RPMI7951 (cell line): ENCODE data around the gene RUNX3. TPM values are rescaled to one million over a fixed set of nuclear protein-coding genes. Genes with fewer than 3 reads are reported as not detected.

Experiments
- DNase-seq: peaks from one replicate; pipeline ENCODE4 v3.0.0-alpha.2; 2012; ENCODE audit warnings: low read depth
- total RNA-seq: library from RNA; depleted of rRNA; stranded (reverse); fragments of >200 nt; shearing (Covaris generic); gene quantifications from 2 replicates; pipeline ENCODE4 v1.2.3, GENCODE V29; 2014

RUNX3 gene
- total RNA-seq, 1 experiment from 2014 or later: 9.5 TPM

GRCh38 chr1:24963099-24963872 is 33.2 kb upstream of the RUNX3 start:
- DNase-seq: no peak

- no peak for DNase-seq
Observed at GRCh38 chr1:24961961-24962861, 32.1 kb upstream of the RUNX3 start.

- DNase-seq: no peak
Observed at GRCh38 chr1:24961334-24961733, 31.3 kb upstream of the RUNX3 start.

GRCh38 chr1:24960071-24960801 is 30.2 kb upstream of the RUNX3 start:
- DNase-seq: no peak

GRCh38 chr1:24959623-24959975 is 29.5 kb upstream of the RUNX3 start:
- peak; percentile 86 for DNase-seq

GRCh38 chr1:24958766-24959622 is 28.9 kb upstream of the RUNX3 start:
- DNase-seq: no peak

DNA sequence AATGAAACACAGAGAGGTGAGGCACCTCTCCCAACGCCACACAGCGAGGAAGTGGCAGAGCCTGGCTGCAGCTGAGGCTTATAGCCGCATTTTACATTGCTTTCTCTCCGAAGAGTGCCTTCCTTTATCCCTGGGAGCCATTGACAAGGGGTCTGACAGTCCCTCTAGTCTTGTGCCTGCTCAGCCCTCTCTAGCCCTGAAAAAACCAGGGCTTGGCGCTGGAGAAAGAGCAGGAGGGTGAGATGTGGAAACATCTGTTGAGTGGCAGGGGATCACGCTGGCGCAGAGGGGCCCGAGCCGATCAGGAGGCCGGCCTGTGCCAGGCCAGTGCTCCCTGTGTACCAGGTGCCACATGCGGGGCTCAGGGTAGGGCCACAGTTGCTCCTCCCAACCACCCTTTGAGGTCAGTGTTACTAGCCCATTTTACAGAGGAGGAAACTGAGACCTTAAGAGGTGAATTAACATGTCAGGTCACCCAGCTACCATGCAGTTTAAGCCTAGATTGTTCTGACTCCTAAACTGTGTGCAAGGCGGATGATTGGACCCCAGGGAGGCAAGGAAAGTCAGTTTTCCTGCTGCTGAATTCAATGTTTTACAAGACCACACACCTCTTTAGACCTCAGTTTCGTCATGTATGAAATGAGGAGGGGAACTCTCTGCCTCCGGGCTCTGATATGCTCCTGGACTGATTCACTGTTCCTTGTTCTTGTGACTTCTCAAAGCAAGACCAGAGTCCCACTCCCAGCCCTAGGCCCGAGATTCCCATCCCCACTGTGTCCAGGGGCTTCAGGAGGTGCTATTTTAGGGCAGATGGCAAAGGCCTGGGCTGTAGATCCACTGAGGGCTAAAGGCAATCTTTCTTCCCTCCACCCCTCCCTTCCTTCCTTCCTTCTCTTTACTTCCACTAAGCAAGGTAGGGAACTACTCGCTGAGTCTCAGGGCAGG is 28.0 kb upstream of the RUNX3 start:
- no peak for DNase-seq

DNA sequence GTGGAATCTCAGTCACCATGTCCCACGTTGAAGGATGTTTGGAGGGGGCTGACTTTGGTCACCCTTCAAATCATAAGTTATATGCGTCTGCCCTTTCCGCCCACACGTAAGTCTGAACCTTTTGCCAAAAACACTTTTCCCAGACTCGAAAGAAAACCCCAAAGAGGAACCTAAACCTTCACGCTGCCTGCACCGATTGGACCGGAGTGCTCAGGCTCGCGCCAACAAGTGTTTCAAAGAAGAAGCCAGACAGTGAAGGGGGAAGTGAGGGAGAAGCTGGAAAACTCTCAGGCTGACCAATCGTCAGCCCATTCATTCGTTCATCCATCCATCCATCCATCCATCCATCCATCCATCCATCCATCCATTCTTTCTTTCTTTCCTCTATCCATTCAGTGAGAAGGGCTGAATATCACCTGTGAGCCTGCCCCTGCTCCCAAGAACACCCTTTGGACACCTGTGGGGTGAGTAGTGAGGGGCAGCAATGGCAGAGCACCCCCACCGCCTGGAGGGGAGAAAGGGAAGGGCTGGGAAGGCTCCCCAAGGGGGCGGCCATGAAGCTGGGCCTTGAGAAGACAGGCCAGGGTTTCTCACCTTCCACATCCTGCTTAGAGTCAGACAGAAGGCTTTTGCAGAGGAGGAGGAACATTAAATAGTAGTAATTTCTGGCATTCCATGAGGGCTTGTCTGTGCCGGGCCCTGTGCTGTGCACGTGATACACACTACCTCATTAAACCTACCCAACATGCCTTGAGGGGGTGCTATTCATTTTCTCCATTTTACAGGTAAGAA is 27.1 kb upstream of the RUNX3 start:
- no peak for DNase-seq

GRCh38 chr1:24955779-24956365 is 25.8 kb upstream of the RUNX3 start:
- DNase-seq: no peak

DNA sequence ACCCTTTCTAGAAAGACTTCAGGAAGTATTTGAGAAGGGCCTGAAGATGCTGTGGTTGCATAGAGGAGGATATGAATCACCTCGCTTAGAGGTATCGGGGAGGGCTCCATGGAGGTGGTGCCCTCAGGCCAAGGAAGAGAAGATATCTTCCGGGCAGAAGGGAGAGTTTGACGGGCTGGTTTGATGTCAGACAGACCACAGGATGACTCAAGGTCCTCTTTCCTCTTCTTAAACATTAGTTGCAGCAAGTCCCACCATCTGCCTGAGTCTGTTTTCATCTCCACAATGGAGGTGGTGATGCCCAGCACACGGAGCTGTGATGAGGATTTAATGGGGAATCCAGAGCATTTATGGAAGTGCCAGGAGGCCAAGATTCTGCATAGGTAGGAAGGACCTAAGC is 25.1 kb upstream of the RUNX3 start:
- DNase-seq: peak; percentile 98

- no peak for DNase-seq
Observed at GRCh38 chr1:24954631-24955030, 24.6 kb upstream of the RUNX3 start.

- no peak for DNase-seq
Observed at GRCh38 chr1:24954022-24954421, 23.9 kb upstream of the RUNX3 start.

GRCh38 chr1:24952413-24952841 is 22.4 kb upstream of the RUNX3 start:
- DNase-seq: peak; percentile 86

- no peak for DNase-seq
Observed at GRCh38 chr1:24951810-24952412, 21.8 kb upstream of the RUNX3 start.

- no peak for DNase-seq
Observed at GRCh38 chr1:24951337-24951736, 21.3 kb upstream of the RUNX3 start.

DNA sequence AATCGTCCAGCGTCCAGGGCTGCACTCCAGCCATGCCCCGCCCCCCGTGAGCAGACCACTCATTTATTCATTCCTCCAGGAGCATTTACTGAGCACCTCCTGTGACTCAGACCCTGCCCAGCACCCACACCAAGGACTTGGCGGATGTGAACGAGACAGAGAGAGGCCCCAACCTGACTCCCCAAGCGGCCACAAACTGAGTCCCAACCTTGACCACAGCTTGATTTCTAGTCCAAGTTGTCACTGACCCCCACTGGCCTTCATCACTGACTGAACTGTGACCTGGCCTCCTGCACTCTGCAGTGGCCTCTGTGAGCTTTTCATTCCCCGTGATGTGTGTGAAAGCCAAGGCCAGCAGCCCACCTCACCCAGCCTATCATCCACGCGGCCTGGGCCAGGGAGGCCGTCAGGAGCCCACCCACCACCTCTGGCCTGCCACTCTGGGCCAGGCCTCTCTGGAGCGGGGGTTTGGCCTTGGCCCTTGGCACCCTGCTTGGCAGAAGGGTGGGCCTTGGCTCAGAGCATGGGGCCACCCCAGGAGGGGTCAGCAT is 19.3 kb upstream of the RUNX3 start:
- peak; percentile 98 for DNase-seq

DNA sequence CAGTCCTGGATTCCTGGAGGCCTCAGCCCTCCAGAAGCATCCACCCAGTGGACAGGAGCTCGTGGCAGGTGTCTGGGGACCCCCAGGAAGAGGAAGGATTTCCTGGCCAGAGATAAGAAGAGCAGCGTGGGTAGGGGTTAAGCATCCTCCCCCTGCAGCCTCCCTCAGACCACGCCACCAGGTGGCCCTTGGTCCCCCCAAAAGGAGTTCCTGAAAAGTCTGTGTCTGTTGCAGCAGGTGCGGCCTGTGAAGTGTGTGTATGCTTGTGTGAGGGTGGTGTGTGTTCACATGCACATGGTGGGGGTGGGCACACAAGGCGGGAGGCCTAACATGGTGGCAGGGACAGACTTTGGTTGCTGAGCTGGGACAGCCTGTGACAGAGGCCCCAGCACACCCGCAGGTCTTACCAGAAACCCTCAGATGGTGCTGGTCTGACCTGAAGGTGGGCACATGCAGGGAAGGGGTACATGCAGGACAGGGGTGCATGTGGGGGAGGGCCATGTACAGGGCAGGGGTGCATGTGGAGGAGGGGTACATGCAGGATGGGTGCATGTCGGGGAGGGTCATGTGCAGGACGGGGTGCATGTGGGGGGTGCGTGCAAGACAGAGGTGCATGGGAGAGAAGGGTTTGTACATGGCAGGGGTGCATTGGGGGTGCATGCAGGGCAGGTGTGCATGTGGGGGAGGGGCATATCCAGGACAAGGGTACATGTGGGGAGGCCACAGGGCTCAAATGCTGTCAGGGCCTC is 18.2 kb upstream of the RUNX3 start:
- DNase-seq: no peak
